ENCODE measurements around the gene TOMM70. TPM values are rescaled to one million over a fixed set of nuclear protein-coding genes. Genes with fewer than 3 reads are reported as not detected.

Gene TOMM70
- total RNA-seq, 1 donor from 2014 or later: 36.3 TPM

GRCh38 chr3:100427699-100428098 is 26.8 kb upstream of the TOMM70 start:
- Mint-ChIP-seq H3K4me1 (ENCODE audit: unreplicated experiment) (no peaks in the 10 kb centered on the region), H3K27me3 (ENCODE audit: unreplicated experiment) (no peaks in the 10 kb centered on the region), H3K36me3 (ENCODE audit: unreplicated experiment) (no peaks in the 10 kb centered on the region), H3K9me3 (ENCODE audit: unreplicated experiment) (no peaks in the 10 kb centered on the region), H3K4me3 (ENCODE audit: unreplicated experiment) (no peak overlapping the region), H3K27ac (ENCODE audit: unreplicated experiment) (no peak overlapping the region)
- DNase-seq (ENCODE audit: extremely low spot score, unreplicated experiment): no peak
- no peak for TF ChIP-seq CTCF (IDR thresholded peaks at IDR 0.05)

- TF ChIP-seq CTCF (IDR thresholded peaks at IDR 0.05): no peak
- H3K4me3 Mint-ChIP-seq (ENCODE audit: unreplicated experiment): no peak overlapping the region
- no peaks in the 10 kb centered on the region for H3K4me1 Mint-ChIP-seq (ENCODE audit: unreplicated experiment)
- no peaks in the 10 kb centered on the region for H3K36me3 Mint-ChIP-seq (ENCODE audit: unreplicated experiment)
- H3K27me3 Mint-ChIP-seq (ENCODE audit: unreplicated experiment): no peaks in the 10 kb centered on the region
- no peak overlapping the region for H3K27ac Mint-ChIP-seq (ENCODE audit: unreplicated experiment)
- H3K9me3 Mint-ChIP-seq (ENCODE audit: unreplicated experiment): no peaks in the 10 kb centered on the region
- DNase-seq (ENCODE audit: extremely low spot score, unreplicated experiment): no peak
Measured at GRCh38 chr3:100426067-100426682, 25.3 kb upstream of the TOMM70 start.

- H3K27ac Mint-ChIP-seq (ENCODE audit: unreplicated experiment): no peak overlapping the region
- no peak for DNase-seq (ENCODE audit: extremely low spot score, unreplicated experiment)
- H3K36me3 Mint-ChIP-seq (ENCODE audit: unreplicated experiment): no peaks in the 10 kb centered on the region
- no peaks in the 10 kb centered on the region for H3K27me3 Mint-ChIP-seq (ENCODE audit: unreplicated experiment)
- no peaks in the 10 kb centered on the region for H3K9me3 Mint-ChIP-seq (ENCODE audit: unreplicated experiment)
- no peaks in the 10 kb centered on the region for H3K4me1 Mint-ChIP-seq (ENCODE audit: unreplicated experiment)
- no peak overlapping the region for H3K4me3 Mint-ChIP-seq (ENCODE audit: unreplicated experiment)
- no peak for TF ChIP-seq CTCF (IDR thresholded peaks at IDR 0.05)
Measured at GRCh38 chr3:100425316-100425715, 24.4 kb upstream of the TOMM70 start.

GRCh38 chr3:100424261-100424660 is 23.4 kb upstream of the TOMM70 start:
- H3K4me3 Mint-ChIP-seq (ENCODE audit: unreplicated experiment): no peak overlapping the region
- no peak for TF ChIP-seq CTCF (IDR thresholded peaks at IDR 0.05)
- no peaks in the 10 kb centered on the region for H3K36me3 Mint-ChIP-seq (ENCODE audit: unreplicated experiment)
- no peaks in the 10 kb centered on the region for H3K27me3 Mint-ChIP-seq (ENCODE audit: unreplicated experiment)
- no peaks in the 10 kb centered on the region for H3K9me3 Mint-ChIP-seq (ENCODE audit: unreplicated experiment)
- no peak overlapping the region for H3K27ac Mint-ChIP-seq (ENCODE audit: unreplicated experiment)
- DNase-seq (ENCODE audit: extremely low spot score, unreplicated experiment): no peak
- no peaks in the 10 kb centered on the region for H3K4me1 Mint-ChIP-seq (ENCODE audit: unreplicated experiment)

- Mint-ChIP-seq H3K36me3 (ENCODE audit: unreplicated experiment) (peaks cover 2% of the 10 kb centered on the region), H3K4me1 (ENCODE audit: unreplicated experiment) (no peaks in the 10 kb centered on the region), H3K27me3 (ENCODE audit: unreplicated experiment) (no peaks in the 10 kb centered on the region), H3K27ac (ENCODE audit: unreplicated experiment) (no peak overlapping the region), H3K9me3 (ENCODE audit: unreplicated experiment) (no peaks in the 10 kb centered on the region), H3K4me3 (ENCODE audit: unreplicated experiment) (no peak overlapping the region)
- no peak for DNase-seq (ENCODE audit: extremely low spot score, unreplicated experiment)
- no peak for TF ChIP-seq CTCF (IDR thresholded peaks at IDR 0.05)
Measured at GRCh38 chr3:100423611-100424010, 22.7 kb upstream of the TOMM70 start.

Data from osteocyte (in vitro differentiated cells).